GM18505 (cell line): ENCODE measurements around the gene EPHB3.

Source experiments
- ATAC-seq: cut with Tn5 transposase; IDR thresholded peaks from one replicate; pipeline ENCODE4 v1.9.1; 2021; ENCODE audit not compliant: unreplicated experiment
- POLR2A ChIP-seq: IDR thresholded peaks from 4 replicates; pipeline ENCODE4 v1.6.1; 2011; ENCODE audit warnings: borderline replicate concordance; ENCODE audit not compliant: insufficient read depth, insufficient read length; ENCODE audit errors: extremely low read depth

The EPHB3 gene

DNA sequence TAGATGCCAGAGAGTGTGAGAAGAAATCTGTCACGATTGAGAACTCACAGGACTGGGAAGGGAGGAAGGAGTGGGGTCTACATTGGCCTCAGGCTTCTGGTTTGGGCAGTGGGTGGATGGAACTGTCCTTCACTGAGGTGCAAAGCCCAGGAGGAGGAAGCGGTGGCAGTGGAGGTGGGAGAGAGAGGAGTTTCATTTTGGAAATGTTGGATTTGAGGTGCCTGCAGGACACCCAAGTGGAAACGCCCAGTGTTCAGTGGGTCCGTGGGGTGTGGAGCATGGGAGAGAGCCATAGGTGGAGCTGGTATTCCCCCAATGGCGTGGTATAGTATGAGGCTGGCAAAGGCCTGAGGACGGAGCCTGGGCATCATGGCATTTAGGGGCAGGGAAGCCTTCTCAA, 9.3 kb upstream of the EPHB3 start:
- ATAC-seq: no peak
- no peak for TF ChIP-seq POLR2A

DNA sequence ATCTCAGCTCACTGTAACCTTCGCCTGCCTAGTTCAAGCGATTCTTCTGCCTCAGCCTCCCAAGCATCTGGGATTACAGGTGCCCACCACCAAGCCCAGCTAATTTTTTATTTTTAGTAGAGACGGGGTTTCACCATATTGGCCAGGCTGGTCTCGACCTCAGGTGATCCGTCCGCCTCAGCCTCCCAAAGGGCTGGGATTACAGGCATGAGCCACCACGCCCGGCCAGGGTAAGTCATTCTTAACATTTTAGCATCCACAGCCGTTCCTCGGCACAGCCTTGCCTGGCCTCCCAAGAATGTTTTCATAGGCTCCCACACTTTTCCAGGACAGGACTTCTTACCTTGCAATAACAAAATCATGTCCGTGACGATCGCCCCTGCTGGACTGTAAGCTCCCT, 8.7 kb upstream of the EPHB3 start:
- no peak for ATAC-seq
- no peak for TF ChIP-seq POLR2A

DNA sequence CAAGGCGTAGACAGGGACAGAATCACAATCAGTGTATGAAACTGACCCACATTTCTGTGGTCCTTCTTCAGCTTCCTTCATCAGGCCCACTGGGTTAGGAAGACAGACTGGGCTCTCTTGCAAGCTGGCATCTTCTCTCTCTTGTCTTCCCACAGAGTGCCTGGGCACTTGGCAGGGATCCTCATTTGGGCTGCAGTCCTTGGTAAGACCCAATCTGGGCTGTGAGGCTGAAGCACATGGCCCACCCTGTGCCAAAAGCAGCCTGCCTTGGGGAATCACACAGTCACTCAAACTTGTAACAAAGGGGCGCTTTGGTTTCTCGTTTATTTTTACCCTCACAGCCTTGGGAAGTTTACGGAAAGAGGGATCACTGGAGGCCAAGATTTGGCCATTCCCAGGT, 8.2 kb upstream of the EPHB3 start:
- no peak for ATAC-seq
- no peak for TF ChIP-seq POLR2A

GRCh38 chr3:184554461-184554860, 7.1 kb upstream of the EPHB3 start:
- no peak for ATAC-seq
- TF ChIP-seq POLR2A: no peak

DNA sequence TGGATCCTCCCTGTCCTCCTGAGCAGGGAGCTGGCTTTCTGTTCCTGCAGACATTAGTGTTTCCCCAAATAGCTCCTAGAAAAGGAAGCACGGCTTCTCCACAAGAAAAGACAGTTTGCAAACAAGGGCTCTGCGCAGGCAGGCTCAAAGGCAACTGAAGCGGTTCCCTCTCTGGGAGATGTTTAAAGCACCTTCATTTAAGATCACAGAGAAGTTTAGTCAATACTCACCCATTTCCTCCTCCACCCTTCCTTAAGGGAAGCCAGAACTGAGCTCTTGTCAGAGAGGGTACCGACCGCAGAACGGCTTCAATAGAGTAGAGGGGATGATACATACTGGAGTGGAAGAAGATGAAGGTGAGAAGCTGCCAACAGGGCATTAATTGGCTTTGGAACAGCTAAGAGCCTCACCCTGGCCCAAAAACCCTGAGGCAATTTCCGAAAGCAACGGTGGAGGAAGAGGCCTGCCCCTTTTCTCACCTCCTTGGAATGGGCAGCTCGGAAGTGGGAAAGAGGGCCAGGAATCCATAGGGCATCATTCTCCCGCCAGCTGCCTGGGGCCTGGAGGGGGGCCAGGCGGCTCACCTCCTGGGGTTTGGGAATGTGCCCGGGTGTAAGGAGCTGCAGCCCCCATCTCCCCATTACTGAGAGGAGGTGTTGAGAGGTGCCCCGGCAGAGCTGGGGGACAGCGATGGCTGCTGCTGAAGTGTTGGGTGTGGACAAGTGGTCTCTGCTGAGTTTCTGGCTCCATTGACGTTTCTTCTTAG, 4.8 kb upstream of the EPHB3 start:
- ATAC-seq: no peak
- no peak for TF ChIP-seq POLR2A

- no peak for ATAC-seq
- TF ChIP-seq POLR2A: no peak
These were observed 4.1 kb upstream of the EPHB3 start for GRCh38 chr3:184557348-184557950.

DNA sequence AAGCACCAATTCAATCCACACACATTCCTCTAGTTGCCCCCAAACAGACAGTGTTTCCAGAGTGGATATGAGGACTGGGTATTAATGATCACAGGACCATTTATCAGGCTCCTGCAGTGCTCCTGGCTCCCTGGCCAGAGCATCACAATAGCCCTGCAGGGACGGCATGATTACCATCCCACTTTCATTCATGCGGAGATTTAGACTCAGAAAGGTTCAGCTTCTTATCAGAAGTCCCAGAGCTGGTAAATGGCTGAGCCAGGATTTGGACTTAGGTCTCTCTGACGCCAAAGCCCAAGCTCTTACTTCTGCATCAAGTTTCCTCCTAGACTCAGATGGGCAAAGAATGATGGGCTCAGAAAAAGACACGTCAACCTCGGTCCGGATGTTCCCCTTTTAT, 2.9 kb upstream of the EPHB3 start:
- no peak for TF ChIP-seq POLR2A
- no peak for ATAC-seq

GRCh38 chr3:184559336-184559735, 2.2 kb upstream of the EPHB3 start:
- ATAC-seq: no peak
- no peak for TF ChIP-seq POLR2A

- ATAC-seq: no peak
- no peak for TF ChIP-seq POLR2A
These were observed 1.1 kb upstream of the EPHB3 start for GRCh38 chr3:184560531-184560930.

DNA sequence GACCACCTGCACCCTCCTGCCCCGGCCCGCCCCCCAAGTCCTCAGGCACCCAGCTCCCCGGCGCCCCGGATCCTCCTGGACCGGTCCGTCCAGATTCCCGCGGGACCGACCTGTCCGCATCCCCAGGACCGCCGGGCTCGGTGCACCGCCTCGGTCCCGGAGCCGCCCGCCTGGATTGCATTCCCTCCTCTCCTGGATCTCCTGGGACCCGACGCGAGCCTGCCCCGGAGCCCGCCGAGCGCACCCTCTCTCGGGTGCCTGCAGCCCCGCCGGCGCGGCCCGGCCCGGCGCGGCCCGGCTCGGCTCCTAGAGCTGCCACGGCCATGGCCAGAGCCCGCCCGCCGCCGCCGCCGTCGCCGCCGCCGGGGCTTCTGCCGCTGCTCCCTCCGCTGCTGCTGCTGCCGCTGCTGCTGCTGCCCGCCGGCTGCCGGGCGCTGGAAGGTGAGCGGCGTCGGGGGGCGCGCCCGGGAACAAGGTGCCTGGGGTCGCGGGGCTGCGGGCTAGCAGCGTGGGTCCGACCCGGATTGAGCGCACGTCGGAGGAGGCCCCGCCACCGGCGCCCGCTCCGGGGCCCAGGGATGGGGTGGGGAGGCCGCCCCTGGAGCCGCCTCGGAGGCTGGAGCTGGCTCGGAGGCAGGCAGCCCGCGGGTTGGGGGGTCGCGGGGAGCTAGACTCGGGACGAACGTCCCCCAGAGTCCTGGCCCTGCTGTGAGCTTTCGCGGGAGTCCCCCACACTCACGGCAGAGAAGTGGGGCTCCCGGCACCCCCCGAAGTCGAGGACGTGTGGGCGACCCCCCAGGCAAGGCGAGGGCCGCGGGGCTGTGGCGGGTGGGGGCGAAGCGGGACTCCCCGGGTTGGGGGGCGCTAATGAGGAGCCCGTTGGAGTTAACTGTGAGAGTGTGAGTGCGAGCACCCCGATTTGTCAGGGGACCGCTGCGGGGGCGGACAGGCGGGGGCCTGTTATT, 610 bp downstream of the EPHB3 start:
- ATAC-seq: no peak
- TF ChIP-seq POLR2A: no peak

DNA sequence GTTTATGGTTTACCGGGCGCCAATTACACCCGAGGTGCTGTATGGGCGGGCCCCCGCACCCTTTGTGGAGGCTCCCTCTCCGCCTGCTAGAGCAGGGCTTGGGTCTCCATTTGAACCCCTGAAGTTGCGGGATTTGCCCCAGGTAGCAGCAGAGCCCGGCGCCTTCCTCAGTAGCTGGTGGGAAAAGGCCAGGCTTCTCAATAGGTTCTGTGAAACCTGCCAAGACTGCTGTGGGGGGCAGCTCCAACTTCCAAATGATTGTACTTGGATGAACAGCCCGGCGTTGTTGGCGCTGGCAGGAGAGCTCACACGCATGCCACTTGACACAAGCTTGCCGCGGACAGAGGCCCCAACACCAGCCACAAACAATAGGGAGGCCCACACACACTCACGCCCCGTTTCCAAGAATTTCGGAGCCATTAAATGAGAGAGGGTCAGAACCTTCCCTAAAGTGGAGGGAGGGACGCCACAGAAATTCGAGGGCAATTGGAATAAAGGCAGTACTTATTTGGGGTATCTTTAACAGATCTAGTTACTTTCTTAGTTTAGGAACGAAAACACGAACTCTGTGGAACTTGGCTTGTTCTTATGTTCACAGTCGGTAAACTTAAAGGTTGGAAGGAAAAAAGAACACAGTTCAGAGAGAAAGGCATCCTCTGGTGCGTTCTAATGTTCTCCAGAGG, 1.4 kb downstream of the EPHB3 start:
- ATAC-seq: no peak
- TF ChIP-seq POLR2A: no peak

DNA sequence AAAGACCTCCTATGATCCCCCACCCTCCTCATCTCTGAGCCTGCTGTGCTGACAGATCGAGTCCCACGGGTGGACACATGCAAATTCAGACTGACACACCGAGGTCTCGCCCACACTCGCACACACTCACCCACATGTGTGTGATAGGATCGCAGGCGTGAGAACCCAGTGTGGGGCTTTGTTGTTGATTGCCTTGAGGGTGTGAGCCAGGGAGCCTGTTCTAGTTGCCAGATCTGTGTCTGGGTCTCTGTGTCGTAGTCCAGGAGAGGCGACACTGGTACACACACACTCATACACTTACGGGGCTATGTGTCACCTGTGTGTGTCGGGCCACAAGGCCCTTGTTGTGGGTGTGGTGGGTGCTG, 2.0 kb downstream of the EPHB3 start:
- no peak for TF ChIP-seq POLR2A
- ATAC-seq: no peak

- no peak for TF ChIP-seq POLR2A
- ATAC-seq: no peak
These were observed 2.5 kb downstream of the EPHB3 start for GRCh38 chr3:184563941-184564684.

GRCh38 chr3:184564685-184565385, 3.2 kb downstream of the EPHB3 start:
- no peak for TF ChIP-seq POLR2A
- ATAC-seq: no peak
